ENCODE data around the gene PAH. TPM values are rescaled to one million over a fixed set of nuclear protein-coding genes. Genes with fewer than 3 reads are reported as not detected.

PAH gene
- total and polyA plus RNA-seq, 11 donors, result 0.03 to 0.23 TPM; not detected in 9

- Histone ChIP-seq H3K27me3 (peaks cover 57 to 99% (median 81%) of the 10 kb centered on the region in 9 donors), H3K27ac (no peak overlapping the region), H3K4me1 (peaks cover 0 to 38% (median 7%) of the 10 kb centered on the region in 12 donors), H3K9me3 (peaks cover 0 to 10% (median 0%) of the 10 kb centered on the region in 12 donors), H3K4me3 (no peak overlapping the region), H3K36me3 (no peaks in the 10 kb centered on the region)
- DNase-seq (no peak), ATAC-seq (no peak)
- no peak for TF ChIP-seq POLR2A (IDR thresholded peaks at IDR 0.05)
- TF ChIP-seq CTCF (IDR thresholded peaks at IDR 0.05), result no peak
- intact Hi-C loops (cut with DNase I), result no loop called here
- 3 to 9% (median 5%) methylated on average over 8 of the region's 8 CpGs for WGBS, 4 donors
Observed at GRCh38 chr12:102961466-102961855, 44.4 kb upstream of the PAH start.

- Histone ChIP-seq H3K27me3 (peaks cover 61 to 99% (median 84%) of the 10 kb centered on the region in 9 donors), H3K4me3 (no peak overlapping the region), H3K36me3 (no peaks in the 10 kb centered on the region), H3K9me3 (peaks cover 0 to 10% (median 0%) of the 10 kb centered on the region in 12 donors), H3K4me1 (peaks cover 0 to 40% (median 7%) of the 10 kb centered on the region in 12 donors), H3K27ac (no peak overlapping the region)
- TF ChIP-seq POLR2A (IDR thresholded peaks at IDR 0.05) (no peak), CTCF (IDR thresholded peaks at IDR 0.05) (no peak)
- no peak for ATAC-seq
- no peak for DNase-seq
- WGBS, 4 donors, result 3 to 11% (median 7%) methylated on average over 19 of the region's 19 CpGs
- intact Hi-C loops (cut with DNase I), result no loop called here
Observed at GRCh38 chr12:102960766-102961465, 43.9 kb upstream of the PAH start.

- Histone ChIP-seq H3K27me3 (peaks cover 54 to 99% (median 84%) of the 10 kb centered on the region in 9 donors), H3K27ac (no peak overlapping the region), H3K4me1 (peaks cover 0 to 37% (median 7%) of the 10 kb centered on the region in 12 donors), H3K9me3 (peaks cover 0 to 10% (median 0%) of the 10 kb centered on the region in 12 donors), H3K4me3 (no peak overlapping the region), H3K36me3 (no peaks in the 10 kb centered on the region)
- WGBS, 4 donors, result 7 to 9% (median 7%) methylated on average over 14 of the region's 14 CpGs
- no peak for ATAC-seq
- no peak for TF ChIP-seq CTCF (IDR thresholded peaks at IDR 0.05)
- TF ChIP-seq POLR2A (IDR thresholded peaks at IDR 0.05), result no peak
- intact Hi-C loops (cut with DNase I), result no loop called here
- no peak for DNase-seq
Observed at GRCh38 chr12:102959391-102959790, 42.3 kb upstream of the PAH start.

GRCh38 chr12:102958830-102959176, 41.8 kb upstream of the PAH start:
- peaks cover 0 to 37% (median 7%) of the 10 kb centered on the region in 12 donors for H3K4me1 ChIP-seq
- H3K27me3 ChIP-seq, result peaks cover 48 to 99% (median 83%) of the 10 kb centered on the region in 9 donors
- no peak for ATAC-seq
- intact Hi-C loops (cut with DNase I), result no loop called here
- DNase-seq, result no peak
- no peaks in the 10 kb centered on the region for H3K36me3 ChIP-seq
- H3K9me3 ChIP-seq, result peaks cover 0 to 8% (median 0%) of the 10 kb centered on the region in 12 donors
- WGBS, 4 donors, result 2 to 4% (median 3%) methylated on average over 15 of the region's 15 CpGs
- TF ChIP-seq POLR2A (IDR thresholded peaks at IDR 0.05) (no peak), CTCF (IDR thresholded peaks at IDR 0.05) (no peak)
- peak overlapping the region; percentile 5 to 58 (median 33) for H3K4me3 ChIP-seq
- H3K27ac ChIP-seq, result no peak overlapping the region
